NCI-H1417 treated with DMSO at 0.1 percent for 48 hours (cell line): Measurements from ENCODE around the gene OSBPL5.
A peak's percentile ranks its signal among the peaks of the same experiment; 100 is the strongest.

ENCODE experiments used
- DNase-seq: peaks from one replicate; lab custom pipeline; 2025; lab: John Stamatoyannopoulos, UW

The OSBPL5 gene

DNA sequence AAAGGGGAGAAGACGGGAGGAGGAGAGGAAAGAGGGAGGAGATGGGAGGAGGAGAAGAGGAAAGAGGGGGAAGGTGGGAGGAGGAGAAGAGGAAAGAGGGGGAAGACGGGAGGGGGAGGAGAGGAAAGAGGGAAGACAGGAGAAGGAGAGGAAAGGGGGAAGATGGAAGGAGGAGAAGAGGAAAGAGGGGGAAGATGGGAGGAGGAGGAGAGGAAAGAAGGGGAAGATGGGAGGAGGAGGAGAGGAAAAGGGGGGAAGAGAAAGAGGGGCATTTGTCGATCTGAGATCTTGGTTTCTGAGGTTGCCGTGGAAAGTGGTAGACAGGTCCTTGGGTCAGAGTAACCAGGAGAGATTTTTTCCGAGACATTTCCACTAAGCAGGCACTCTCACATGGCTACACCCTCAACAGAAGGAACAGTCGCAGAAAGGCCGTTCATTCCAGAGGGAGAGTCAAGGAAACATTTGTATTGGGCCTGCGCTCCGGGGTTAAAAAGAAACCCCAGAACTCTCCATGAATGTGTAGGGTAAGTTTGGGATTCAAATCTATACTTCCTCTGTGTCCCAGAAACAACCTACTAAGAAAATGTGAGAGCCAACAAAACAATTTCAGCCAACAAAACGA, 68.1 kb downstream of the OSBPL5 start:
- DNase-seq, result no peak

DNA sequence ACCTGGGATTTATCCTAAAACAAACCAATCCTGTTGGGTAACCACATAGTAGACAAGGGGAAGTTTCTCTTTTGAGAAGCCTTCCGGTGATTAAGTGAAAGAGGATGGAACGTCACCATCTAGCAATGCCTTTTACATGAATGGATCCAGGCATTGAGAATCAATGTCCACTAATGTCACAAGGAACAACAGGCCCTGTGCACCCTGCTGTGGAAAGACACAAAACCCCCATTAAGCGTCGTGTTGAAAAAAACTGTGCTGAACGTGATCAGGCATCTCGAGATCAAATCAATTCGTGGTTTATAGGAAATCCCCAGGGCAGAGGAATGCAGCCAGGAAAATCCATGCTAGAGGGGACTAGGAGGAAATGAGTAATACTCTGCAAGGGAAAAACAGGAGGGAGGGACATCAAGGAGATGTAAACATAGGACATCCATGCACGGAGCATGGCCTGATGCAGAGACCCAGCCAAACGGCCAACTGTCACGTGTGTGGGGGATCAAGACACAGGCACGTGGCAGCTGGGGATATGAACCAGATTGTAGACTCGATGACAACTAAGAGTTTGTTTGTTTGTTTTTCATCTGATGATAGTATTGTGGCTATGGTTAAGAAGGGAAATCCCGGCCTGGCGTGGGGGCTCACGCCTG, 69.3 kb downstream of the OSBPL5 start:
- no peak for DNase-seq

DNA sequence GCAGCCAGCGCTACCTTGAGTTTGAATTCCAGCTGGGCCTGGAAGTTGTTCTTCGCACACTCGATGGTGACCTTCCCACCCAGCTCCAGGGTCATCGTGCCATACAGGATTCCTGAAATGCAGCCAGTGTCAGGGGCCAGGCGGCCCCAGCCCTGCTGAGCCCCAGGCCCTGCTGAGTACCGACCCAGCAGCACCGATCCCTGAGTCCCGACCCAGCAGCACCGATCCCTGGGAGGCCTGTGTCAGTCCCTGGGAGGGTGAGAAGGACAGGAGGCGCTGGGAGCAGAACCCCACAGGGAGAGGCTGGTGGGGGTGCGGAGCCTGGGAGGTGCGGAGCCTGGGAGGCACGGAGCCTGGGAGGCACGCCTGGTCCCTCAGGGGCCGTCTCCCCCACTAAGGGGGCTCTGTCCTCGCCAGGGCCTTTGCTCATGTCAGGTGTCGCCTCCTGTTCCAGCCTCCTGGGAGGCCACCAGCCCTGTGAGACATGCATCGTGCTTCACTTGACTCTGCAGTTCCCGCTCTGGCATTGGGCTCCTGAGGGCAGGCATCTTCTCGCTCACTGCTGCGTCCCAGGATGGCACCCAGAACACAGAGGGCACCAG, 70.8 kb downstream of the OSBPL5 start:
- DNase-seq, result no peak

DNA sequence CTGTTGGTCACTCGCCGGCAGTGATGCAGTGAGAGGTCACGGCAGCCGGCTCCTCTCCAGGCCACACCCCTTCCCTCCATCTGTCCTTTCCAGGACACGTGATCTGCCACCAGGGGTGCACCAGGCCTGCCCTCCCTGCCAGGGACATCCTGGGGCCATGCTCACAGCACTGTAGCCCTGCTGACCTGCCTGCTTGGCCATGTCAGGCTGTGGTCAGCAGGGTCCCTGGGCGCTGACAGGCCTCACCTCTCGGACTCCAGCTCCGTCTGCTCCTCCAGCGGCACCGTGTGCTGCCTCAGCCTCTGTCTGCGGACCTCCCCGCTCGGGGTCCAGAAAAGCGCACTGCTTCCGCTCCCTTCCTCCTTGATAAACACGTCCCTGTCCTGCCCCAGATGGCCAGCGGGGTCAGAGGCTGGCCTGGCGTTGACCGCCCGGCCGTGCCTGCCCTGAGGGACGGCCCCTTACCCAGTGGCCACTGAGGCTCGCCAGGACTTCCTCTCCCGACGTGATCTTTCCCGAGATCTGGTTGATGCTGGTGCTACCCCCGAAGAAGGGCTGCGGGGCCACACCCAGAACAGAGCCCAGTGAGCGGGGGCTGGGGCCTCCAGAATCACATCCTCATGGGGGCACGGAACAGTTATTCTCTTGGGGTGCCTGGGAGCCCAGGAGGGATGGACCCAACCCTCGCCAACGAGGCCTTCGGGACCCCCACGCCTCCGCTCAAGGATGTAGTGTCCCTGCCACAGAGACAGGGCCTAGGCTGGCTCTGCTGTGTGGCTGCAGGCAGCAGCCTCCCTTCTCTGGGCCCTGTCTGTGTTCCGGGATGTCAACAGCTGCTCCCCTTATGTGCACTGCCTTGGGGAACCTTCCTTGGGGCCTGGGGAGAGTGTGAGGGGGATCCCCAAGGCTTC, 71.6 kb downstream of the OSBPL5 start:
- no peak for DNase-seq

DNA sequence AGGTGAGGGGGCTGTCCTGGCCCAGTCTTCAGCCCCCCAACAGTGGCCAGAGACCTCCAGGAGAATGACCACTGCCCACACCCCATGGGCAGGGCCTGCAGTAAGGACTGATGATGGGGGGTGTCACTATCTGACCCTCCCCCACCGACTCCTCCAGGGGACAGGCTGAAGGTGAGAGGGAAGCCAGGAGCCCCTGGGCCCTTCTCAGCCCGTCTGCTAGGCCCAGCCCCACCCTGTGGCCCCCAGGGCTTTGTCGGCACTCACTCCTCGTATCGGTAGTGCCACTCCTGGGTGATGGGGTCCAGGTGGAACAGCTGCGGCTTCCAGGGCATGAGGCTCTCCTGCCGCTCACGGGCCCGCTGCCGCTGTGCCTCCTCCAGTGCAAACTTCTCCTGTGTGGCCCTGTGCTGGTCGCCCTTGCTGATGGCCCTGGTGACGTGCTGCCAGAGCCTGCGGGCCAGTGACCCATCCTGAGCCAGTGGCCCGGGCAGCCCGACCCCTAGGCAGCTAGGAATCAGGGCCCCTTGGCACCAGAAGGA, 72.4 kb downstream of the OSBPL5 start:
- no peak for DNase-seq

DNA sequence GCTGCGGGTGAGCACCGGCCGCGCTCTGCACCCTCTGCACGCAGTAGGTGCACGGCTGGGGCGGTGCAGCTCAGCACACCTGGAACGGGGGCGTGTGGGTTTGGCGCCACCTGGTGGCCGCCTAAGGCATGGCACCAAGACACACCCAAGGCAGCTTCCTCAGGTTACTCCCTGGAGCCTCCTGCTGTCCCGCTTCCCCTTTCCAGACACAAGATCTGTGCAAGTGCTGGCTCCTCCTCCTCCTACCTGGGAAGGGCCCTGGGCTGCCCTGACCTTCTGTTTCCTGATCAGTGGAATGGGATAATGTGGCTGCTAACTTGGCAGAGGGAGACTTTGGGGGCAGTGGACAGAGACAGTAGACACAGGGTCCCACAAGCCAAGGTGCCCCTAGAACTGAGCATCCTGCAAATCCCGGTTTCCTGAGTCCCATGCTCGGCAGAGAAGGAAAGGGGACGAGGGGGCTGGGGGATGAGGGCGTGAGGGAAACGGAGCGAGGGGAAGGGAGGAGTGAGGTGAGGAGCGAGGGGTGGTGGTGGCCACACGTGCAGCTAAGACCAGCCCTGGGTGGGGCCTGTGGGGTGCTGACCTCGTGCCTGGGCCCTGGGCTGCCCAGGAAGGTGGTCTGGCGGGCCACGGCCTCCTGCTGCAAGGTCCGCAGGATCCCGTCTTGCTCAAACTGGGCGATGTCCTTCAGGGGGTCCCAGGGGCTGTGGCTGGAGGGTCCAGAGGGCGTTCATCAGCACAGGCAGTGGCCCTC, 73.1 kb downstream of the OSBPL5 start:
- DNase-seq, result peak; percentile 9

DNA sequence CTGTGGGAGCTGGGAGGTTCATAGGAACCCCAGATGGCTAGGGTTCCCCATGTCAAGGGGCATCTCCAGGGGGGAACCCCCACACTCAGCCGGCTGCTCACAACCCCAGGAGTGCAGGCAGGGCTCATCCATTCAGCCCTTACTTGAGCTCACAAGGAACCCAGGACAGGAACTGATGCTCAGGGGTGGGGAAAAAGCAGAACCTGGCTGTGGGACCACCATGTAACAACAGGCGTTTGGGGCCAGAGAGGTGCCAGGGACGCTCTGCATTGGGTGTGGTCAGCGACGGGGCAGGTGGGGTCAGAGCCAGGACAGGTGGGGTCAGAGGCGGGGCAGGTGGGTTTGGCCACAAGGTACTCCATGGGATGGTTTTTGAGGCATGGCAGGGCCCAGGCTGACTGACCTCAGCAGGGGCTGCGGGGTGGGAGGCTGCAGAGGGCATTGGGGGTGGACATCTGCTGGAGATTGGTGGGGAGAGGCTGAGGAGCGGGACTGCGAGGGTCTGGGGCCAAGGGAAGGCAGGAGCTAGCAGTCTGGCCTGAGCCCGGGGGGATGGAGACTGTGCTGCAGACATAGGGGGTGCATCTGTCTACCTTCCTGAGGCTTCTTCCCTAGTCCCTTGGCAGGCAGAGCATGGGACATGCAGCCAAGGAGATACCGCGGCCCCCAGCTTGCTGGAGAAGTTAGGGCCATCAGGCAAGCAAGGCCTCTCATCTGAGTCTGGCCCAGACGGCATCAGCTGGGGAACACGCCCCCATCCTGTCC, 73.8 kb downstream of the OSBPL5 start:
- no peak for DNase-seq

DNA sequence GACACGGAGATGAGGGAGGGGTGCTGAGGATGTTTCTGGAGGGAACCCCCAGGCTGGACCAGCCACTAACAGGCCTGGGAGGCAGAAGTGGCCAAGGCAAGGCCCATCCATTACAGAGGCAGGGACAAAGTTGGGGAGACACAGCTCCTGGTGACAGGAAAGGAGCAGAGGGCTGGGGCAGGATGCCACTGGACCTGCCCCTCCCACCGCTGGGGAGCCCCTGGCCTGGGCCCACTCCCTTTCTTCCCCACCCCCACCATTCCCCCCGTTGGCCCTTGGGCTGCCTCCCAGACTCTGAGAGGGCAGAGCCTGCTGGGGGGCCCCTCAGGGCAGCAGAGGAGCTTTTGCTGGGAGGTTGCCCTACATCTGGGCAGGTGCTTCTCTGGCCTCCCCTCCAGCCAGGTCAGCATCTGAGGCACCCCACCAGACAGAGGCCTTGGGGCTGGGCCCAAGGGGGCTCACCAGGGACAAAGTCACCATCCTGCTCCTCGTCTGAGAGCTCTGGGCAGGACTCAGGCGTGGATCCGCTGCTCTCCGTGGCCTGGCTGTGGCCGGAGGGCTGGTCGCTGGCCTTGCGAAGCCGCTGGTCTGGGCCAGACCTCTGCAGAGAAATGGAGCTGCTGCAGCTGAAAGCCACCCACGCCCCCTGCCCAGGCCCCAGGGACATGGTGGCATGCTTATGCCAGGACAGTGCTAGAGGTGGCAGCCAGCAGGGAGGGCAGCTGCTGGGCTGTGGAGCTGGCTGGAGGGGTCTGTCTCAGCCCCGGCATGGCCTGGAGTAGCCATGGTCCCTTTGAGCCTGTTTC, 74.8 kb downstream of the OSBPL5 start:
- DNase-seq, result no peak

DNA sequence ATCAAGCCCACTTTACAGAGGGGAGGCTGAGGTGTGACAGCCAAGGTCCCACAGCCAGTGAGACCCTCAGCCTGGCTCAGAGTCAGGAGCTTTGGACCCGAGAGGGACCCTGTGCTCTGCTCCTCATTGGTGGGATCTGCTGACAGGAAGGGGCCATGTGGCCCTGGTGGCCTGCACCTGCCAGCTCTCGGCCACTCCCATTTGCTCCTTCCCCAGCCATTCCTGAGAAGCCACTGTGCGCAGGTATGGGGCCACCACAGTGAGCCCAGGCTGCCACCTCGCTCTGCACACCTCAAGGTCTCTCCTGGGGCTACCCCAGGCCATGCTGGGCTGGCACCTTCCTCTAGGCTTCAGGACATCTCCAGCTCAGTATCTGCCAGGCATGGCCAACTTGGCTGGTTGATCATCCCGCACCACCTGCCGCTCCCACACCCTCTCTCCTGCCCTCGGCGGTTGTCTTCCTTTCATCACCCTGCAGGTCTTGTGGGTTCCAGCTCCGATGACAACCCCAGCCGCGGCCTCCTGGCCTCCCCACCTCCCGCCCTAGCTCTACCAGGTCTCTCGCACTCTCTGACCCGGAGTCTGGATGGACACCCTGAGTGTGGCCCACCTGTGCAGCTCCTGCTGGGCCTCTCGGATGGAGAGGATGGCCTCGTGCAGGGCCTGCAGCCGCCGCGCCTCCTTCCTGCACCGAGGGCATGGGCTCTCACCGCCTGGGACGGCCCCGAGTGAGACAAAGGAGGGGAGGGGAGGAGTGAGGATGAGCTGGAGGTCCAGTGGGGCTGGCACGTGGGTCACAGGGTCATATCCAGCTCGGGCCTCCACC, 75.7 kb downstream of the OSBPL5 start:
- no peak for DNase-seq

DNA sequence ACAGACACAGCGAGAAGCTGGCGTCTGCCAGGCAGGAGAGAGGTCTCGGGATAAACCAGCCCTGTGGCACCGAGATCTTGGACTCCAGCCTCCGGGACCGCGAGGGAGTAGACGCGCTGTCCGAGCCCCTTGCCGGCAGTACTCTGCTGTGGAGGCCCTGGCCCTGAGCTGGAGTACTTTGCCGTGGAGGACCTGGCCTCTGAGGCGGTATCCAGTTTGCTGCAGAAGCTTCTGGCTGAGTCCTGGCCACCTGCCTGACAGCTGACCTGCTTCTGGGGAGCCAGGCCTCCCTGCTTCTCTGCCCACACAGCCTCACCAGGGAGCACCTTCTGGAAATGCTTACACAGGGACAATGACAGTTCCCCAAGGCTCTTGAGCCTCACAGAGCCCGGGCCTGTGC, 76.3 kb downstream of the OSBPL5 start:
- no peak for DNase-seq

DNA sequence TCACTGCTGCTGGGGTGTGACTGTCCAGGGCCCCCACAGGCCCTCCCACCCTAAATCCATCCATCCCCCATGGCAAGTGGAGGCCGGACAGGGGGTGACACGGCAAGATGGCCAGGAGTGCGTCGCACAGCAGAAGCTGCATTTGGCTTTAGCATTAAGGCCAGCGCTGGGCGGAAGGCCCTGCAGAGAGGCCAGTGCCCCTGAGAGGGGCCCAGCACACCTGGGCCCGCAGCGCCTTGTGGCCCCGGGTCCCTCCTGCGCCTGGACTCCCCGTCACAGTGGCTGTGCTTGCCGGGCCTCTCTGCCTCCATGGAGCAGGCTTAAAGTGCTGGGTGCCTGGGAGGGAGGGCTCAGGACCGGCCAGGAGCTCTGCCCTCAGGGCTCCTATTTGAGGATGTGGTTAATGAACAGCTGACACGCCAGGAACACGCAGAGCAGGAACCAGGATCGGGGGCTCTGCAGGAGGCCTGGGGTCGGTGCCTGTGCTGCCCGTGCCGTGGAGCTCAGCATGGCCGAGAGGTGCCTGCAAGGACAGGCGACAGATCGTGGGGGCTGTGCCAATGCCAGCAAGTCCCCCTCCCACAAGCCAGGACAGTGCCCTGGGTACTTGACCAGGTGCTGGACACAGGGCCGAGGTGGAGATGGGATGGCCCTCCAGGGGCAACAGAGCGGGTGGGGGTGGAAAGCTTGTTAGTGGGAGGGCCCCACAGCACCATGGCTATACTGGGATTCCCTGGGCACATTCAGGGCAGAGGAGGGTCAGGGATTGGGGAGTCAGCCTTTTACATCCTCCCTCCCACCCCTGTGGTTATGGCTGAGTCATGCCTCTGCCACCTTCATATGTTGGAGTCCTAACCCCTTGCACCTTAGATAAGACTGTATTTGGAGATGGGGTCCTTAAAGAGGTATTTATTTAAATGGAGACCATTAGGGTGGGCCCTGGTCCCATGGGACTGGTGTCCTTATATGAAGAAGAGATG, 77.0 kb downstream of the OSBPL5 start:
- no peak for DNase-seq

DNA sequence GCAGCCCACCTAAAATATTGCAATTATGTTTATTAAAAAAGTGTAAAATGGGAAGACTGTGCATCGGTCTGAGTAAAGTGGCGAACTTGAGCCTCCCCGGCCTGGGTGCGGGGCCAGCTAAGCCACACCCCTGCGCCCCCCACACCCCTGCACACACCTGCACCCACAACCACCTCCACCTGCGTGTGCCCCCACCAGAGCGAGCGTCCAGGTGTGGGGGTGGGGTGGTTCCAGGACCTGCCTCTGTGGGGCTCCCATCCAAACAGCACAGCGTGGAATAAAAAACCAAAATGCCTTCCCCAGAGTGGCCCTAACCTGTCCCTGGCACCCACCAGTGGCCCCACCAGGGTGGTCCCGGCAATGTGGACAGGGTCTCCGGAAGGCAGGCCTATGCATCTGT, 77.7 kb downstream of the OSBPL5 start:
- DNase-seq, result no peak

DNA sequence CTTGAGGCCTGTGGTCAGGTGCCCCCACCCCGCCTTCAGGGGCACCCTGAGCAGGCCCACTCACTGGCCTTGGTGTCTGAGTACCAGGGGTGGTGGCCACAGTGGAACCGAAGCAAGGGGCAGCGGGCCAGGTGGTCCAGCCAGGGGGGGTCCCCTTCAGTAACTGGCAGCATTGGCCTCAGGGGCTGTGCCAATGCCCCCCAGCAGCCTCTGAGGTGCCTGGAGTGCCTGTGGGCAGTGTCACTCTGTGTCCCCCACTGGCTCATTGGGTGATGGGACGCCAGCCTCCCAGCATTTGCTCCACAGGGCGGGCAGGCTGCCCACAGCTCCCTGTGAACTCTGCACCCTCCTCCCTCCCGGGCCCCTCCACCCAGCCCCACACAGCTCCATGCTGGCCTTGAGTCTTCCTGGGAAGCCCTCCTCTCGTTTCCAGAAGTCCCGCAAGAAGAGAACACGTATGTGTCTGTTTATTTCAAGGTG, 78.4 kb downstream of the OSBPL5 start:
- DNase-seq, result no peak

DNA sequence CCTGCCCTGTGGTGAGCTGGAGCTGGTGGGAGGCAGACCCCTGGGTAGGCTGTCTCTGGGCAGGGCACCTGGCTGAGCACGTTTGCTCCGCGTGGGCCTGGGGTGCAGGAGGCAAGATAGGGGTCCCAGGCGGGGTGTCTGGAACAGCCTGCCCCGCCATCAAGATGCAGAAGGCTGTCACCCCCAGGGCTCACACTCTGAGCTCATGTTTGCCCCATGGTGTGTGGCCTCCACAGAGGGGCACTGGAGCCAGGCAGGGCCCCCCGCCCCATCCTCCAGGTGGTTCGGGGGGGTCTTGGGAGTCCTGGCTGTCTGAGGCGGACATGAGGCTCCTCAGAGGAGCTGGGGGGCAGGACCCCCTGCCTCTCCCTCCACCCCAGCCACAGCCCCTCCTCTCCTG, 79.0 kb downstream of the OSBPL5 start:
- no peak for DNase-seq

DNA sequence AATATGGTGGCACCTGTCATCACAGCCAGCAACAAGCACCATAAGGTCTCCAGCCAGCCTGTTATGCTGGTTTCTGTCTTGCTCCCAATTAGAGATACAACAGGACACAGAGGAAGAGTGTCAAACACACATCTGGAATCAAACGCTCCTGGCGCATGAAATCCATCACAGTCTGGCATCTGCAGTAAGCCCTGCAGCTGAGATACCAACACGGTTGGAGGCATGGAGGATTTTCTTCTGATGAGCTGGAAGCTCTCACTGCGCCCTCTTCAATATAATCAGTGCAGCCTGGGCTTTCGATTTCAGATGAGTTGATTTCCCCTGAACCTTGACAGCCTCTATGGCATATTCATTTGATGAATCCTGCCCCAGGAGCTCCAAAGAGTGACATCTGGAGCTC, 80.1 kb downstream of the OSBPL5 start:
- DNase-seq, result no peak

DNA sequence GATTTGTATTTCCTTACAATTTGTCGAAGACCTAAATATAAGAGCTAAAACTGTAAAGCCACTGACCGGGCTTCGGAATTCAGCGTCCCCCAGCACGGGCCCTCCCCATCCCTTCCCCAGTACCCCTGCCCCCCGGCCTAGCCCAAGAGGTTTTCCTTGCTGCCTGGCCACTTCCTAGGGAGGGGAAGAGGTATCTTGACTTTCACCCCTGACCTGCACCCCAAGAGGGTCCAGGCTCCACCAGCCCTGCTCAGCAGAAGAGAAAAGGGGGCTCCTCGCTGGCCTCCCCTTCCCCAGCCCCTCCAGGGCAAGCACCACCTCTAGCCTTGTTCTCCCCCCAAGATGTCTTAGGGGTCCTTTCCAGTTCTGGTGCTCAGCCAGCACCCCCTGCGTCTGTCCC, 81.8 kb downstream of the OSBPL5 start:
- no peak for DNase-seq

DNA sequence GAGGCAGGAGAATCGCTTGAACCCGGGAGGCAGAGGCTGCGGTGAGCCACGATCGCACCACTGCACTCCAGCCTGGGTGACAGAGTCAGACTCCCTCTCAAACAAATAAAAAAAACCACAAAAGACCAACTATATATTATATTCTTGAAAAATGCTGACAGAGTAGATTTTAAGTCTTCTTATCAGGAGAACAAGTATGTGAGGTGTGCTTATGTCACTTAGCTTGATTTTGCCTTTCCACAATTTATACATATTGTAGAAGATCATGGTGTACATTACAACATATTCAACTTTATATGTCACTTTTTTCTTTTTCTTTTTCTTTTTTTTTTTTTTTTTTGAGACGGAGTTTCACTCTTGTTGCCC, 83.7 kb downstream of the OSBPL5 start:
- no peak for DNase-seq
